Trophoblast cell (in vitro differentiated cells and primary cell): ENCODE measurements around the gene FAM89A.

ENCODE experiments used
- DNase-seq, 2 donors: peaks; one replicate each; pipeline ENCODE4 v3.0.0-alpha.2; 2016
- H2AFZ ChIP-seq: 2 replicates; pipeline ENCODE4 v1.6.1; 2013; ENCODE audit warnings: low read length, moderate library complexity, mild to moderate bottlenecking; ENCODE audit not compliant: insufficient read depth, poor library complexity
- H2AK5ac ChIP-seq: 2 replicates; pipeline ENCODE4 v1.6.1; 2013; ENCODE audit warnings: mild to moderate bottlenecking, low read length
- H2BK120ac ChIP-seq: 2 replicates; pipeline ENCODE4 v1.6.1; 2013; ENCODE audit warnings: low read length, mild to moderate bottlenecking, moderate library complexity; ENCODE audit not compliant: insufficient read depth, poor library complexity
- H2BK12ac ChIP-seq: 2 replicates; pipeline ENCODE4 v1.6.1; 2013; ENCODE audit warnings: mild to moderate bottlenecking, low read length, moderate library complexity
- H2BK5ac ChIP-seq: 2 replicates; pipeline ENCODE4 v1.6.1; 2013; ENCODE audit warnings: low read length, low read depth, moderate library complexity, mild to moderate bottlenecking; ENCODE audit not compliant: poor library complexity
- H3K14ac ChIP-seq: 2 replicates; pipeline ENCODE4 v1.6.1; 2013; ENCODE audit warnings: mild to moderate bottlenecking, low read length
- H3K18ac ChIP-seq: 2 replicates; pipeline ENCODE4 v1.6.1; 2013; ENCODE audit warnings: mild to moderate bottlenecking, low read length
- H3K23ac ChIP-seq: 2 replicates; pipeline ENCODE4 v1.6.1; 2013; ENCODE audit warnings: low read length
- H3K27ac ChIP-seq: 2 replicates; pipeline ENCODE4 v1.5.1; 2013; ENCODE audit warnings: low read depth, mild to moderate bottlenecking, inconsistent platforms, low read length, moderate library complexity
- H3K27me3 ChIP-seq: 2 replicates; pipeline ENCODE4 v1.6.1; 2013; ENCODE audit warnings: inconsistent platforms, mild to moderate bottlenecking, low read length, moderate library complexity; ENCODE audit not compliant: insufficient read depth
- H3K36me3 ChIP-seq, 2 experiments: 1 replicate in 1 of 2; 2 replicates in 1 of 2; pipeline ENCODE4 v1.6.1; 2013; ENCODE audit warnings: low read length in 2 of 2, mild to moderate bottlenecking in 2 of 2, moderate library complexity in 1 of 2; ENCODE audit not compliant: insufficient read depth in 2 of 2, control insufficient read depth in 1 of 2
- H3K4ac ChIP-seq: 2 replicates; pipeline ENCODE4 v1.6.1; 2013; ENCODE audit warnings: low read depth, mild to moderate bottlenecking, low read length, moderate library complexity
- H3K4me1 ChIP-seq, 2 experiments: 1 replicate in 1 of 2; 2 replicates in 1 of 2; pipeline ENCODE4 v1.6.1; 2013; ENCODE audit warnings: low read length in 2 of 2, mild to moderate bottlenecking in 2 of 2, moderate library complexity in 1 of 2; ENCODE audit not compliant: insufficient read depth in 2 of 2, control insufficient read depth in 1 of 2
- H3K4me2 ChIP-seq: 2 replicates; pipeline ENCODE4 v1.6.1; 2013; ENCODE audit warnings: inconsistent platforms, mild to moderate bottlenecking, low read length, moderate library complexity
- H3K4me3 ChIP-seq: 2 replicates; pipeline ENCODE4 v1.5.1; 2013; ENCODE audit warnings: mild to moderate bottlenecking, low read depth, low read length, inconsistent platforms
- H3K79me1 ChIP-seq: one replicate; pipeline ENCODE4 v1.6.1; 2013; ENCODE audit warnings: low read length
- H3K79me2 ChIP-seq: 2 replicates; pipeline ENCODE4 v1.6.1; 2013; ENCODE audit warnings: low read length, mild to moderate bottlenecking; ENCODE audit not compliant: control insufficient read depth, insufficient read depth, poor library complexity
- H3K9ac ChIP-seq: 2 replicates; pipeline ENCODE4 v1.6.1; 2013; ENCODE audit warnings: mild to moderate bottlenecking, low read length
- H3K9me3 ChIP-seq: 2 replicates; pipeline ENCODE4 v1.6.1; 2013; ENCODE audit warnings: low read depth, mild to moderate bottlenecking, control low read depth, inconsistent platforms, low read length; ENCODE audit not compliant: insufficient read depth
- H4K12ac ChIP-seq: 2 replicates; pipeline ENCODE4 v1.6.1; 2013; ENCODE audit warnings: low read depth, mild to moderate bottlenecking, low read length, moderate library complexity
- H4K8ac ChIP-seq: 2 replicates; pipeline ENCODE4 v1.6.1; 2013; ENCODE audit warnings: low read depth, mild to moderate bottlenecking, low read length, moderate library complexity
- H4K91ac ChIP-seq: one replicate; pipeline ENCODE4 v1.6.1; 2013; ENCODE audit warnings: low read depth, mild to moderate bottlenecking, low read length, moderate library complexity
- WGBS: extraction: QIAGEN DNeasy Blood & Tissue Kit; methylation state at CpG from one replicate; pipeline ENCODE4 v1.1.7; 2013; ENCODE audit warnings: missing lambda C conversion rate; ENCODE audit not compliant: insufficient read length, insufficient coverage; ENCODE audit errors: extremely low coverage; 5-methylcytosine and 5-hydroxymethylcytosine counted together

FAM89A gene

GRCh38 chr1:230972855-230973271, 67.2 kb downstream of the FAM89A start:
- H2BK12ac ChIP-seq = no peak overlapping the region
- H3K9me3 ChIP-seq = no peaks in the 10 kb centered on the region
- no peak overlapping the region for H3K4me3 ChIP-seq
- H3K27ac ChIP-seq = no peak overlapping the region
- H3K79me1 ChIP-seq = no peaks in the 10 kb centered on the region
- H3K4me1 ChIP-seq = no peaks in the 10 kb centered on the region
- no peak overlapping the region for H3K4me2 ChIP-seq
- peak; percentile 72 to 89 for DNase-seq
- H4K8ac ChIP-seq = no peak overlapping the region
- H4K91ac ChIP-seq = no peak overlapping the region
- no peaks in the 10 kb centered on the region for H3K79me2 ChIP-seq
- H2AK5ac ChIP-seq = no peak overlapping the region
- no peak overlapping the region for H2BK120ac ChIP-seq
- no peak overlapping the region for H2AFZ ChIP-seq
- H3K14ac ChIP-seq = no peak overlapping the region
- no peak overlapping the region for H3K18ac ChIP-seq
- H3K36me3 ChIP-seq = no peaks in the 10 kb centered on the region
- no peaks in the 10 kb centered on the region for H3K27me3 ChIP-seq
- no peak overlapping the region for H3K9ac ChIP-seq
- no peak overlapping the region for H3K4ac ChIP-seq
- H2BK5ac ChIP-seq = no peak overlapping the region
- WGBS = no CpG with 5 or more reads among the region's 1 CpG
- no peak overlapping the region for H4K12ac ChIP-seq
- H3K23ac ChIP-seq = no peak overlapping the region

GRCh38 chr1:230971771-230972170, 68.3 kb downstream of the FAM89A start:
- H2AK5ac ChIP-seq = no peak overlapping the region
- H3K27me3 ChIP-seq = no peaks in the 10 kb centered on the region
- no peaks in the 10 kb centered on the region for H3K79me1 ChIP-seq
- no peaks in the 10 kb centered on the region for H3K9me3 ChIP-seq
- H3K79me2 ChIP-seq = no peaks in the 10 kb centered on the region
- no peak overlapping the region for H2AFZ ChIP-seq
- H3K14ac ChIP-seq = no peak overlapping the region
- no peak for DNase-seq
- no peak overlapping the region for H4K8ac ChIP-seq
- H3K27ac ChIP-seq = no peak overlapping the region
- no peak overlapping the region for H2BK5ac ChIP-seq
- no peak overlapping the region for H3K4me3 ChIP-seq
- no peaks in the 10 kb centered on the region for H3K36me3 ChIP-seq
- no peak overlapping the region for H2BK12ac ChIP-seq
- H4K91ac ChIP-seq = no peak overlapping the region
- peak overlapping the region; percentile 27 for H3K23ac ChIP-seq
- H3K9ac ChIP-seq = no peak overlapping the region
- H3K18ac ChIP-seq = no peak overlapping the region
- no peak overlapping the region for H3K4me2 ChIP-seq
- H2BK120ac ChIP-seq = no peak overlapping the region
- no peak overlapping the region for H4K12ac ChIP-seq
- H3K4ac ChIP-seq = no peak overlapping the region
- H3K4me1 ChIP-seq = no peaks in the 10 kb centered on the region

- DNase-seq = no peak
- H3K9me3 ChIP-seq = no peaks in the 10 kb centered on the region
- no peak overlapping the region for H3K14ac ChIP-seq
- H3K18ac ChIP-seq = no peak overlapping the region
- H4K8ac ChIP-seq = no peak overlapping the region
- H3K4ac ChIP-seq = no peak overlapping the region
- H3K4me1 ChIP-seq = no peaks in the 10 kb centered on the region
- H3K27me3 ChIP-seq = no peaks in the 10 kb centered on the region
- H4K12ac ChIP-seq = no peak overlapping the region
- H2BK120ac ChIP-seq = no peak overlapping the region
- H3K9ac ChIP-seq = no peak overlapping the region
- no peaks in the 10 kb centered on the region for H3K36me3 ChIP-seq
- no peak overlapping the region for H4K91ac ChIP-seq
- no peak overlapping the region for H2BK5ac ChIP-seq
- H2AFZ ChIP-seq = no peak overlapping the region
- H2BK12ac ChIP-seq = no peak overlapping the region
- no peaks in the 10 kb centered on the region for H3K79me1 ChIP-seq
- no peaks in the 10 kb centered on the region for H3K79me2 ChIP-seq
- no peak overlapping the region for H3K4me2 ChIP-seq
- no peak overlapping the region for H2AK5ac ChIP-seq
- H3K27ac ChIP-seq = no peak overlapping the region
- no peak overlapping the region for H3K4me3 ChIP-seq
- no CpG with 5 or more reads among the region's 5 CpGs for WGBS
- H3K23ac ChIP-seq = no peak overlapping the region
These were observed 69.6 kb downstream of the FAM89A start for GRCh38 chr1:230970432-230970831.
